HG03457 (cell line): ENCODE data around the gene TMEM247.

Source experiments
- ATAC-seq: cut with Tn5 transposase; IDR thresholded peaks from one replicate; pipeline ENCODE4 v1.9.1; 2021; ENCODE audit warnings: moderate number of reproducible peaks; ENCODE audit not compliant: unreplicated experiment

Gene TMEM247

DNA sequence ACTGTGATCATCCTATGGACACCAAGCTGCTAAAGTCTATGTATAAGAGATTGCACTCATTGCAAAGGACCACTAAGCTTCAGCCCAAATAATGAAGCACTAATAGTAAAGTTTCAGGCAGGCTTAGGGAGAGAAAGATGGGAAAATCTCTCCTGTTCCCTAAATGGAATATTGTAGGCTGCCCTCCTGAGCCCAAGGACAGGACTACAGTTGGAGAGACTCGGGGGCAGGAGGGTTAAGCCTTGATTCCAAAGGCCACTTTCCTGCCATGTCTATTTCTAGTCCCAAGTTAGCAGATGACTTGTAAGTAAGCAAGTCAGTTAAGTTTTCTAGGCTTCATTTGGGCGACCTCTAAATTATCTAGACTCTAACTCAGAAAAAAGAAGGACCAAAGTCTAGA, 9.0 kb downstream of the TMEM247 start:
- ATAC-seq: no peak

DNA sequence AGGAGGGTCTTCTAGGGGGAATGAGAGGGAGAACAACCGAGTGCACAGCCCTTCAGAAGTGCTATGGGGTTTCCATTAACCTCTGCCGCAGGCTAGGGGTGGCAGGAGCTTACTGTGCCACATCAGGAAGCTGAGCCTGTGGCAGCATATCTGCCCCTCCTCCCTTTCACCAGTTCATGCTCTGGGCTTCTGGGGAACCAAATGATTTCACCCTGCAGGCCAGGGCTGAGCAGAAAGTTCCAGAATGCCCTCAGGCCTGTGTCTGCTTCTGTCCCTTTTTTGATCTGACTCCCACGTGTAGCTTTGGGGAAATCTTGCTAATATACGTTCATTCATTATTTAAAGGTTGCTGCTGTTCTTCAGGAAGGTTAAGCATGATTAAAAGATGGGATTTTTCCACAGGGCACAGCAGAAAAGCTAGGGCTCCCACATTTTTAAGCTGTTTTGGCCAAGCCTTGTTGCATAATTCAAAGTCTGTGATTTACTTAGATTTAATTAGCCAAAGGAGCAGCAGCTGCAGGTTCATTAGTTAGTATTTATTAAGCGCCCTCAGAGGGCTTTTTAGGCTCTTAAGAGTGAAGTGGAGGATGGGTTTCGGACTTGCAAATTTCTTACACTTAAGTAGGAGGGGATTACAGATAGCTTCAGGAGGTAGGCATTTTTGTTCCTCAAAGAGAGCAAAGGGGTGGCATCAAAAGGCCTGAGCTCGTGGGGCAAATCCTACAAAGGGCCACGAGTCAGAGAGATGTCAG, 10.2 kb downstream of the TMEM247 start:
- ATAC-seq: no peak

DNA sequence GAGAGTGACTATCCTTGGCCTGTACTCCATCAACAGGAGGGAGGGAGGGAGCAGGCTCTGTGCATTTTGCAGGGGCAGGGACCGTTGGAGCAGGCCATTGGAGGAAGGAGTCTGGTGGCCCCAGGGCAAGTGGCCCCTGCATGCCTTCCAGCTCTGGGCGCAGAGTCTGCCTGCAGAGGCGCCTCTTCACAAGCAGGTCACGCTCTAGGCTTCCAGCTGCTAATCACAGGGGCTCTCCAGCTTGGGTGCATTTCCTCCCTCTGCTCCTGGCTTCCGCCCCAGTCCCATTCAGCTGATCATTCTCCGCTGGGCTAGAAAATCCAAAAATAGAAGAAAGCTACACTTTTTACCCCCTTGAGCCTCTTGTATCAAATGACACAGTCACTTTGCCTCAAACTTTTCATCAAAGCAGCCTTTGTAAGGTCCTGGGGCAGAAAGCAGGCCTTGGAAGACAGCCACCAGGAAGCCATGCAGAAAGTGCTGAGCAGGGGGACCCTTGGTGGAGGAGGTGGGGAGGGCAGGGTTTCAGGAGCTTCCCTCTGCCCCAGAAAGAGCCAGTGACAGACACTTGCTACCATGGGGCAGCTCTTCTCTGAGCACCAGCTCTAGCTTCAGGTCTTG, 11.3 kb downstream of the TMEM247 start:
- no peak for ATAC-seq

DNA sequence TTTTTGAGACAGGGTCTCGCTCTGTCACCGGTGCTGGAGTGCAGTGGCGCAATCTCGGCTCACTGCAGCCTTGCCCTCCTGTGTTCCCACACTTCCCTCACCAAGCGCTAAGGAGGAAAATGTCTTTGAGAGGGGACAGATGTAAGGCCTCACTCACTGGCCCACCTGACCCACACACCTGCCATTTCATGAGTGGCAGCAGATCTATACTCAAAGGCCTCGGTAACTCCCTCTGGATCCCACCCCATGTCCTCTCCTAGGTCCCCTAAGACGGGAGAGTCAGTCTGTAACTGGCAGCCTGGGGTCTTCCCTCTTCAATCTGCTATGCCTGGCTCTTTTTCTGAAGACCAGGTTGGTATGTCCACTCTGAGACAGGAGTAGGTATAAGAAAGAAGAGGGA, 12.9 kb downstream of the TMEM247 start:
- ATAC-seq: no peak

DNA sequence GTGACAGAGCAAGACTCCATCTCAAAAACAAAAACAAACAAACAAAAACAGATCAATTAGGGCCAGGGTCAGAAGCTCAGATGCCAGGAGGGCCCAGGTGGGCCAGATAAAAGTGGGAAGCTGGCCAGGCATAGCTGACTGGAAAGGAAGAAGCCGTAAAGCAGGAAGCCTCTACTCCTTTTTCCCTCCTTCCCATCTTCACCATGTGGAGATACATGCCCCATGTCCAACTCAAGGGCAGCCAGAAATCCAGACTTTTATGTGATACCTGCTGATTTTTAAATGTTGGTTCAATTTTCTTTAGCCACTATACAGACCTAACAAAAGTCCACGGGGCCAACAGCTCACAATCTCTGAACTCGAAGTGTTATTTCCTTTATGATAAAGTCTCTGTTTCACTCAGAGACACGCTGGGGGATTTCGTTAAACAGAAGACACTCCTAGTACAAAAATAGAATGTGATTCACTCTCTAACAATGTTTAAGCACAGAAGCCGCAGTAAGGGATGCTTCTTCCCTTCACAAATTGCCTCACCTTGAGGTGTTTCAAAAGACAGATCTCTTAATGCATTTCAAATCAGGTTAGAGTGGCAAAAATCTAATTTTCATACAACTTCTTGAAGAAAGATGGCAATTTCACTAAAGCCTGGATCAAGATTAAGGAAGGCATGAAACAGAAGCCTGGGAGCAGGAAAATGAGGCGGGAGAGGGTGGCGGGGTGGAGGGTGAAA, 14.0 kb downstream of the TMEM247 start:
- peak; percentile 68 for ATAC-seq

DNA sequence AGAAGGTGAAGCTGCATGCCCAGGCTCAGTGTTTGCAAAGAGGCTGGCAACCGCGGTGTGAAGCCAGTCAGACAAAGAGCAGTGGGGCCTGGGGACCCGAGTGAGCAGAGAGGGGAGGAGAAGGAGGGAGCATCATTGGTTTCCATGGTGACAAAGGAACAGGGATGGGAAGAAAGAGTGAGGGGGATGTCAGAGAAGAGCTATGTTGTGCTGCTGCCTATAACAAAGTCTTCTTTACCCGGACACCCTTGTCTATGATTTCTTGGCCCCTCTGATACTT, 14.5 kb downstream of the TMEM247 start:
- ATAC-seq: no peak

DNA sequence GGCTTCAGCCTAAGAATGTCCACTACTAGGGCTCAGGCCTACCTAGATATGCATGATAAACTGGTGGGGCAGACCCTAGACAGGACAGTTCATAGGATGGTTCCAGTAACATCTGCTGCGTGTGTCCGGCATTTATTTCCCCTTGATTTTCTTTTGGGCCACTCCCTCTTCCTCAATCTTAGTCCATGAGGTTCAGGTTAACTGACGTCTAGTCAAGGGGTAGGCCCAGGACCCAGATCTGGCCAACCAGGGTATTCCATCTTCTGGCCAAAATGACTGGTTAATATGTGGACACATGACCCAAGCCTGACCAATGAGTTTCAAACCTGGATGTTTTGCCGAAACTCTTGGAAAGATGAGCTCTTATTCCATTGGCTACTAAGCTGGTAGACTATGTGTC, 15.2 kb downstream of the TMEM247 start:
- ATAC-seq: no peak

DNA sequence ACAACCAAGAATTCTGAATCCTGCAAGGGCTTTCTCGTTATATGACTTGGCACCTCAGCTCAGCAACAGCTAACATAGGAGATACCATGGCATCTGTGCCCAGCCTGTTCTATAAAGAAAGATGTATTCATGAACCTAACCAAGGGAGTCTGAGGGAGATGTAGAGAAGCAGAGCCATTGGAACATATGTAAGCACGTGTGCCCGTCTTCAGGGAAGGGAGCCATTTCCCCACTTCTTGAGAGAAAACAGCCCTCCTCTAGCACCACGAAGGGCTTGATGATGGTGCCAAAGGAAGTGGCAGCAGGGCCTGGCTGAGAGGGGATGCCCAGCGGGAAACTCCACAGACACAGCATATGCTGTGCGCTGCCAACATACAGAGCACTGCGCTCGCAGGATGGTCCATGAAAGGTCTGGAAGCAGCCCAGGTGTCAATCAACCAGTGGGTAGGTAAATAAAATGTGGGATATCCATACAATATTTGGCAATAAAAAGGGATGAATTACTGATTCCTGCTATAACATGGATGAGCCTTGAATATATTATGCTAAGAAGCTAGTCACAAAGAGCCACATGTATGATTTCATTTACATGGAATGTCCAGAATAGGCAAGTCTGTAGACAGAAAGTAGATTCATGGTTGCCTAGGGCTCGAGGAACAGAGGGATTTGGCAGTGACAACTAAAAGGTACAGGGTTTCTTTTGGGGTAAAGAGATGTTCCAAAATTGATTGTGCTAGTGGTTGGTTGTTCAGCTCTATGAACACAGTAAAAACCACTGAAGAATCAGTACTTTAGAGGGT, 16.1 kb downstream of the TMEM247 start:
- no peak for ATAC-seq

DNA sequence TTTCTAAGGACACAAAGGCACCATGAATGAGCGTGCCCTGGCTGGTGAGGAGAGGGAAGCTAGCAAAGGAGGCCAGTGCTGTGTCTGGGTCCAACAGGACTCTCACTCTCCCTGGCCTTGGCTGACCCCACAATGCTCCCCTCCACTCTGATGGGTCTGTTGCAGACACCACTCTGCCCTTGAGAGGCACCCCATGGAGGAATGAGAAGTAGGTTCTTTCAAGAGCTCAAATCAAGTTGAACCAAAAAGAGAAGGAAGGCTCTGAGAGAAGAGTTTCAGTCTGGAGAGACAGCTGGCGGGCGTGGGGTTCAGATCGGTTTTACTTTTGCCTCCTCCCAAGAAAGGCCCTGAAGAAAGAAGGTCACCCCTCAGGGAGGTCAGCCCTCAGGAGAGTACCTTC, 18.4 kb downstream of the TMEM247 start:
- no peak for ATAC-seq

DNA sequence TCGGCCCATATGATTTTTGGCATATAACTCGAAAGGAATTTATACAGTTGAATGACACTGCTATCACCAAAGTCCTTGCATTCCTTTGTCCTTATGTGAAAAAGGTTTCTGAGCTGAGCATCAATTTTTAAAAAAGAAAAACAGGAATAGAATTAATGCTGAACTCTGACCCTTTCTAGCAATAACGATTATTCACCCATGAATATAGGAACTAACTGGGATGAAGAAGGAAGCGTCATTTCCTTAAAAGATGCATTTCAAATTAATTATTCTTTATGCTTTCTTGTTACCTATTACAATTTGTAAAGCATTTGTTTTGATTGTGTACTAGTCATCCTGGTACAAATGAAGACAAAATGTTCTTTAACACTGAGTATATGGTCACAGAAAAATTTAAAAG, 19.3 kb downstream of the TMEM247 start:
- no peak for ATAC-seq

DNA sequence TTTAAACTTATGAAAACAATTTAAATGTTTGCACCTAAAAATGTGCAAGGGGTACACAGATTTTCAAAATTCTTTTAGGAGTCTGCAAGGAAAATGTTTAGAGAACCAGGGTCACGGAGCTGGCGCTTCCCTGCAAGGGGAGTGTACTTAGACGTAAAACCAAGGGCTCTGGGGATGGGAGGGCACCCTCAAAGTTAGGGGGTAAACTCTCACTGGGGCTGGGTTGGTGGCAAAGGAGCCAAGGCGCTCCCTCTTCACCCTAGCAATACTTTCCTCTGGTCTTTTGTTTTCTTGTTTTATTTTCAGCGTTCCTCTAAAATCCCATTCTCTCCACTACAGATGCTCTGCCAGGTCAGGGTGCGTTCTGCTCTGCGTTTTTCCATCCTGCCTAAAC, 20.0 kb downstream of the TMEM247 start:
- ATAC-seq: no peak

DNA sequence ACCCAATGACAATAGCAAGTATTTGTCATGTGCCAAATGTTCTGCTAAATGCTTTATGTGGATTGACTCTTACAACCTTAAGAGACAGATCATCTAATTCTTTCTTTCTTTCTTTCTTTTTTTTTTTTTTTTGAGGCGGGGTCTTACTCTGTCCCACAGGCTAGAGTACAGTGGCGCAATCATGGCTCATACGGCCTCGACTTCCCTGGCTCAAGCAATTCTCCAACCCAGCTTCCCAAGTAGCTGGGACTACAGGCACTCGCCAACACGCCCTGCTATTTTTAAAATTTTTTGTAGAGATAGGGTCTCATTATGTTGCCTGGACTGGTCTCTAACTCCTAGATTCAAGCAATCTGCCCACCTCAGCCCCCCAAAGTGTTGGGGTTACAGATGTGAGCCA, 21.4 kb downstream of the TMEM247 start:
- ATAC-seq: no peak

DNA sequence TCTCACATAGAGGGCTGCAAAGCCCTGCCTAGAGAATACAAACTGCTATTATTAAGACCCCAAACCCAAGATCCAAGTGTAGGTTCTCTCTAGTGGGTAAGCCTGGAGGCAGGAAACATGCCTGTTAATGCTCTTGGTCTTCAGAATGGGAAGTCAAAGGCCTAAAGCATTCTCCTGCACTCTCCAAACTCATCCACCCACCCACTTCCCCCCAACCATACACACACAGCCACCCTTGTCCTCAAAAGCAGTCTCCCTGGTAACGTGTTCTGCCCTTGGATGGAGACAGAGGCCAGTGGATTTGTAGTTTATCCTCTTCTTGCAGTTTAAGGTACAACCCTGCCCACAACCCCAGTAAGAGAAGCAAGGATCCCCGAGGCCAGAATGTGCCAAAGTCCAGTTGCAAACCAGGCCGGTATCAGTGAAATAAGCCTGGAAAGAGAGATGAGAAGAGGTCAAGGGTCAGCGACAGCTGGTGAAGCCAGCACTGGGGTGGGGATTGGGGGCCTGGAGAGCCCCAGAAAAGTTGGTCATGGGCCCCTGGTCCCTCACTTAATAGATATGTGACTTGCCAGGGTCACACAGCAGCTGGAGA, 23.0 kb downstream of the TMEM247 start:
- no peak for ATAC-seq

DNA sequence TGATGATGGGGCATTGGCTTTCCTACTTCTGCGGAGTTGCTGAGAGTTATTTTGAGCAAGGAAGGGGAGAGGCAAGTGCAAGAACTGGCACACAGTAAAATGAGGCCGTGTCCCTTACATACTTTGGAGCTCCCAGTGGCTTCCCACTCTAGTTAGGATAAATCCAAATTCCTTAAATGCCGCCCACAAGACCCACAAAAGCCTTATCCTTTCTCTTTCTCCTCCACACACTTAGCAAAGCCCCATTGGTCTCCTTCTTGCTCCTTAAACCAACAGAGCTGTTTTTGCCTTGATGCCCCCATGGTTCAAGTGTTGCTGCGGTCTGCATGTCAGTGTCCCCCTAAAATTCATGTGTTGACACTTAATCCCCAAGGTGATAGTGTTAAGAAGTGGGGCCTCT, 24.3 kb downstream of the TMEM247 start:
- no peak for ATAC-seq

DNA sequence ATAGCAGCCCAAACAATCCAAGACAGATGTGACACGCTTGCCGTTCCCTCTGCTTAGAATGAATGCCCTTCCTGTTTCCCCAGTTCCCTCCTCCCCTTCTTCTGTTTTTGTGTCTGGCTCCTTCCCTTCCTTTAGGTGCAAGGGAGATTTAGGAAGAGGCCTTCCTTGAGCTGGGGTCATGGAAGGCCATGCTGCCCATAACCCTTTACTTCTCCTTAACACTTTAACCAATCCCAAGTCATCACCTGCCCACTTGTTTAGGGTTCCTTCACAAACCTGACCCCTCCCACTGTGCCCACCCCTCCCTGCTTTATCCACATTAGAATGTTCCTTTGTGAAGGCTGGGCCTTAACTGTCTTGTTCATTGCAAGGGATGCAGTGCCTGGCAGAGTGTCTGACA, 24.9 kb downstream of the TMEM247 start:
- no peak for ATAC-seq

DNA sequence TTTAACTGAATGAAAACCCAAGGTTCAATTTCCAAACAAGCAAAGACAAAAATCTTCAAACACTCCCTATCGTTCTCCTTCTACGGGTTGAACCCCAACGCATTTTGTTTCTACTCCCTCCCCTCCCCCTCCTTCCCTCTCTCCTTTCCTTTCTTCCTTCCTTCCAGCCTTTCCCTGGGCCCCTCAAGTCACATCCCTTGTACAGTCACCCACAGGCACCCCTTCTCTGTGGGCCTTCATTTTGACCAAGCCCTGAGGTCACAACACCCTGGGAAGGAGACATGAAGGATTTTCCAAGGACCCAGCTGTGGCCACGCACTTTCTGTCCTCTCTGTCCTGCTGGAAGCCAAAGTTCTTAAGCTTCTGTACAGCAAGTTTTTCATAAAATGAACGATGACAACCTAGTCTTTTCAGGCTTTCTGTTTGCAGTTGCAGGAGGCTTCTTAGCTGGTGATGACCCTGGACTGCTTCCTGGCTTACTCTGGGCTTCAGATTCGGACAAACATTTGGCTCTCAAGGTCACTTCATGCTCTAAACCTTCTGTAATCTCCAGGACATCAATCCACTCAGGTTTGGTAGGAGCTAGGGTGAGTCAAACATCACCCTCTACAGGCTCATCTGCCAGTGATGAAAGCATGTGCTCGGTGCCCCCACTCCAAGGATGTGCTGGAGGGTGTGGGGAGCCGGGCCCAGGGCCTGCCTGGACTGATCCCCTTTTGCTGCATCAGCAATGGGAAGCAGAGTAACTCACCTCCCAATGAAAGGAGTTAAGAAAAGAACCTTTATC, 25.5 kb downstream of the TMEM247 start:
- ATAC-seq: no peak

DNA sequence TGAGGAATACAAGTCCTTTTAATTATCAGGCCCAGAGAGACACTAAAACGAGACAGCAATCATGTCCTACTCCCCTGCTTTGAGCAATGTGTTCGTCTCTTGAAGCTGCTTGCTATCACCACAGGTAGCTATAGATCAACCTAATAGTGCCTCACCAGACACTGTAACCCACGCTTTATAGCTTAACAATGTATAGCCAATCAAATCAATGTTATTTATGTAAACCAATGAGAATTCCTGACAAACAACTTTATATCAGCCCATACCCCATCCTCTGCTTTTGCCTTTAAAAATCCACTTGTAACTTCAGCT, 26.1 kb downstream of the TMEM247 start:
- no peak for ATAC-seq

DNA sequence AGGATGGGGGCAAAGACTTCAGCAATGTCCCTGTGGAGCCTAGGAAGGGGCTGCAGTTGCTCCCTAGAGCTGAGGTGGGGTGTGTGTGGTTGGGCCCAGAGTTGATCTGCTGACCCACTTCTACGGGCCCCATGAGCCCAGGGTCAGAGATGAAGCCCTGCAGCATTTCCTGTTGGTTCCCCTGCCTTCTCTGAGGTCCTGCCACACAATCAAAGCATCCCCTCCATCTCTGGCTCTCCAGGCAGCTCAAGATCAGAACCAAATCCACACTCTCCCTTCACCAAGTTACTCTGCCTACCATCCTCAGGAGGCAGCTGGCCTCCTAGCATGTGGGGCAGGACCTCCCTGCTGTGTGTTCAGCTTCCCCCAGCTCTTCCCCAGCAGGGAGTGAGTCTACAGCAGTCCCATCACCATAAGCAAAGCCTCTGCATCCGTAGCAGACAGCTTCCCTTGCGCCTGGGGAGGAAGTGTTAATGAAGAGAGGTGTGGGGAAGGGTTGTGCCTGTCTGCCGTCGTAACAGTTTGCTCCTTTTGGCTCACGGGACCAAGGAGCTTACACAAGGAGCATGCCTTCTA, 26.9 kb downstream of the TMEM247 start:
- ATAC-seq: no peak

DNA sequence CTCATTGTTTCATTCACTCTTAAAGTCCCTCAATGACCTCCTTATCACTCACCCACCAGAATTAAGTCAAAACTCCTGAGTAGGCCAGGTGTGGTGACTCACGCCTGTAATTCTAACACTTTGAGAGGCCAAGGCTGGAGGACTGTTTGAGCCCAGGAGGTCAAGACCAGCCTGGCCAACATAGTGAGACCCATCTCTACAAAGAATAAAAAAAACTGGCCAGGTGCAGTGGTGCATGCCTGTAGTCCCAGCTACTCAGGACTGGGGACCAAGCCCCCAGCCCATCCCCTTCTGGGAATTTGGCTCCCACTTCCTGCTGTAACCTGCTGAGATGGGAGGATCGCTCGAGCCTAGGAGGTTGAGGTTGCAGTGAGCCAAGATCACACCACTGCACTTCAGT, 28.9 kb downstream of the TMEM247 start:
- no peak for ATAC-seq

DNA sequence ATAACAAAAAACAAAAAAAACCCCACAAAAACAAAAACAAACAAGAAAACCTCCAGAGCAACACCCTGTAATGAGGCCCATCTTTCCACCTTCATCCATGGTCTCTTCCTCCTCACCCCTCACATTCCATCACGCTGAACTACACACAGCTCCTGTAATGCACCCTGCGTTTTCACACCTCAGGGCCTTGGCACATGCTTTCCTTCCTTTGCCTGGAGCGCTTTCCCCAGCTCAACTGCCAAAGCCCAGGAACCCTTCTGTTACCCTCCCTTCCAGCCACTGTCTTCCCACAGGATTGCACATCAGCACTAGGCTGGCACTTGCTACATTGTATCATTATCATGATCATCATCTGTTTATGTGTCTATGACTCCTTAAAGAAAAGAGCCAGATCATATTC, 29.4 kb downstream of the TMEM247 start:
- no peak for ATAC-seq
